Stomach (tissue), 9 donors: ENCODE results near the gene CLIC3. TPM values are rescaled to one million over a fixed set of nuclear protein-coding genes. Genes with fewer than 3 reads are reported as not detected.
A peak's percentile ranks its signal among the peaks of the same experiment; 100 is the strongest.

ENCODE experiments used
- DNase-seq, 2 donors: peaks; one replicate each; pipeline versions ENCODE4 v3.0.0 to v3.0.0-alpha.2; 2013 to 2019
- H3K27ac ChIP-seq, 5 donors: fragments of 200-600 bp in 4 of 5; sonication (generic) in 4 of 5; one replicate each; pipeline ENCODE4 v1.5.1; 2013 to 2019; ENCODE audit warnings: mild to moderate bottlenecking in 1 of 5, moderate library complexity in 1 of 5
- H3K27me3 ChIP-seq, 3 donors: fragments of 200-600 bp; sonication (generic); one replicate each; pipeline ENCODE4 v1.5.1; 2017 to 2019; ENCODE audit warnings: mixed run types in 1 of 3
- H3K36me3 ChIP-seq, 4 donors: fragments of 200-600 bp; sonication (generic); 1 replicate in 3 of 4; 2 replicates in 1 of 4; pipeline ENCODE4 v1.5.1; 2016 to 2019
- H3K4me1 ChIP-seq, 4 donors: fragments of 200-600 bp; sonication (generic); one replicate each; pipeline ENCODE4 v1.5.1; 2016 to 2019
- H3K4me3 ChIP-seq, 4 donors: fragments of 200-600 bp; sonication (generic) in 3 of 4; one replicate each; pipeline ENCODE4 v1.5.1; 2016 to 2019; ENCODE audit warnings: mild to moderate bottlenecking in 1 of 4
- H3K9me3 ChIP-seq, 4 donors: fragments of 200-600 bp; sonication (generic); one replicate each; pipeline ENCODE4 v1.5.1; 2016 to 2019
- CTCF ChIP-seq, 7 experiments: fragments of 450-650 bp in 4 of 7; fragments of 200-600 bp in 3 of 7; sonication (generic) in 3 of 7; IDR thresholded peaks; one replicate each; pipeline ENCODE4 v1.5.1; 2016 to 2019; ENCODE audit warnings: antibody characterized with exemption in 7 of 7, control low read depth in 2 of 7, mild to moderate bottlenecking in 1 of 7
- EP300 ChIP-seq: sonication (generic); formaldehyde crosslinking; IDR thresholded peaks from one replicate; pipeline ENCODE4 v1.6.1; 2017; ENCODE audit warnings: antibody characterized with exemption
- POLR2A ChIP-seq, 4 donors: fragments of 450-650 bp; IDR thresholded peaks; one replicate each; pipeline ENCODE4 v1.6.1; 2016; ENCODE audit warnings: antibody characterized with exemption in 4 of 4, control low read depth in 2 of 4, mild to moderate bottlenecking in 1 of 4, moderate library complexity in 1 of 4
- POLR2AphosphoS5 ChIP-seq, 3 donors: sonication (generic); formaldehyde crosslinking; IDR thresholded peaks; one replicate each; pipeline ENCODE4 v1.6.1; 2016; ENCODE audit warnings: antibody characterized with exemption in 3 of 3
- WGBS, 5 donors: extraction: QIAGEN DNeasy Blood & Tissue Kit in 3 of 5; methylation state at CpG; one replicate each; pipeline versions ENCODE4 v1.1.5 to v1.1.7; 2013 to 2018; 5-methylcytosine and 5-hydroxymethylcytosine counted together
- intact Hi-C: fragments of 100-400 bp; cut with DNase I; formaldehyde crosslinking; loops from one replicate; pipeline ENCODE4 v1.15.1; 2023; ENCODE audit warnings: low total_unique reads
- polyA plus RNA-seq, 3 donors: library from polyadenylated mRNA; stranded (reverse); fragments of 200-250 nt; gene quantifications; one replicate each; pipeline ENCODE4 v1.2.3, GENCODE V29; 2013
- total RNA-seq, 5 donors: library from RNA; depleted of rRNA; stranded (reverse); fragments of >200 nt; gene quantifications; one replicate each; pipeline versions ENCODE4 v1.1.0 to v1.2.3, GENCODE V29; 2014 to 2016
- donor health status: healthy with polysubstance abuse.
- donor health status: Bipolar disorder and iron deficiency.
- donor health status: healthy.

Gene CLIC3
- total and polyA plus RNA-seq, 8 donors = 3.3 to 70.9 (median 9.7) TPM; not detected in 4

- Histone ChIP-seq H3K4me3 (no peak overlapping the region), H3K27me3 (no peaks in the 10 kb centered on the region), H3K4me1 (peaks cover 44 to 73% (median 70%) of the 10 kb centered on the region in 4 donors), H3K36me3 (peaks cover 8 to 10% (median 10%) of the 10 kb centered on the region in 4 donors), H3K27ac (peak overlapping the region; percentile 4 to 42 (median 36)), H3K9me3 (no peaks in the 10 kb centered on the region)
- WGBS, 5 donors = 39 to 65% (median 45%) methylated on average over 19 to 26 of the region's 26 CpGs
- intact Hi-C loops = loop anchor here (10.0 kb wide), 1 partner anchor 92 kb away; the partner anchor contains the start of gene MAMDC4
- peak in 1 of 2 donors; percentile 27 for DNase-seq
- no peak for TF ChIP-seq CTCF (IDR thresholded peaks at IDR 0.05)
- TF ChIP-seq EP300 = no peak
- no peak for TF ChIP-seq POLR2AphosphoS5 (IDR thresholded peaks at IDR 0.05)
- no peak for TF ChIP-seq POLR2A (IDR thresholded peaks at IDR 0.05)
Measured at GRCh38 chr9:136947028-136947891, 49.1 kb downstream of the CLIC3 start.

- intact Hi-C loops = loop anchor here (10.0 kb wide), 1 partner anchor 92 kb away; the partner anchor contains the start of gene MAMDC4
- Histone ChIP-seq H3K9me3 (no peaks in the 10 kb centered on the region), H3K4me1 (peaks cover 44 to 75% (median 68%) of the 10 kb centered on the region in 4 donors), H3K27ac (peak overlapping the region in 1 of 5 donors; percentile 42), H3K27me3 (no peaks in the 10 kb centered on the region), H3K36me3 (peaks cover 16 to 18% (median 18%) of the 10 kb centered on the region in 4 donors), H3K4me3 (no peak overlapping the region)
- no peak for TF ChIP-seq POLR2AphosphoS5 (IDR thresholded peaks at IDR 0.05)
- TF ChIP-seq CTCF (IDR thresholded peaks at IDR 0.05) = no peak
- no peak for TF ChIP-seq EP300
- TF ChIP-seq POLR2A (IDR thresholded peaks at IDR 0.05) = no peak
- peak in 1 of 2 donors; percentile 35 for DNase-seq
- WGBS, 5 donors = 69 to 81% (median 73%) methylated on average over 19 to 27 of the region's 27 CpGs
Measured at GRCh38 chr9:136946228-136947027, 49.9 kb downstream of the CLIC3 start.

GRCh38 chr9:136945333-136946227, 50.8 kb downstream of the CLIC3 start:
- 81 to 87% (median 83%) methylated on average over 14 to 30 of the region's 30 CpGs for WGBS, 5 donors
- peaks cover 24 to 27% (median 27%) of the 10 kb centered on the region in 4 donors for H3K36me3 ChIP-seq
- H3K4me3 ChIP-seq = peak overlapping the region in 1 of 4 donors; percentile 99
- no peak overlapping the region for H3K27ac ChIP-seq
- intact Hi-C loops = loop anchor here (10.0 kb wide), 1 partner anchor 91 kb away; the partner anchor contains the start of gene MAMDC4
- H3K27me3 ChIP-seq = no peaks in the 10 kb centered on the region
- TF ChIP-seq EP300 (no peak), POLR2A (IDR thresholded peaks at IDR 0.05) (no peak), POLR2AphosphoS5 (IDR thresholded peaks at IDR 0.05) (no peak)
- H3K4me1 ChIP-seq = peaks cover 39 to 66% (median 63%) of the 10 kb centered on the region in 4 donors
- peak in 1 of 2 donors; percentile 35 for DNase-seq
- no peaks in the 10 kb centered on the region for H3K9me3 ChIP-seq

Other genes starting within 250 kb of the CLIC3 start
Only the 30 nearest of the 38 such genes appear.
- 100 to 1,000 TPM in 1 of 5 donors, 10 to 100 TPM in 4; 11.1 to 152 (median 64.5) TPM for gene TMEM141, start 205.2 kb downstream of the CLIC3 start, total RNA-seq
- gene TMEM141, start 205.2 kb downstream of the CLIC3 start, polyA plus RNA-seq = 100 to 1,000 TPM; 139 to 219 (median 195) TPM
- gene CCDC183, start 200.2 kb downstream of the CLIC3 start, total RNA-seq = 10 to 100 TPM in 1 of 5 donors, 1 to 10 TPM in 4; 1.2 to 53.0 (median 6.2) TPM
- gene CCDC183, start 200.2 kb downstream of the CLIC3 start, polyA plus RNA-seq = 1 to 10 TPM; 1.9 to 5.8 (median 3.5) TPM
- 100 to 1,000 TPM in 1 of 5 donors, 10 to 100 TPM in 4; 47.4 to 615 (median 65.1) TPM for gene RABL6, start 188.6 kb downstream of the CLIC3 start, total RNA-seq
- 10 to 100 TPM; 54.2 to 82.1 (median 56.0) TPM for gene RABL6, start 188.6 kb downstream of the CLIC3 start, polyA plus RNA-seq
- 10 to 100 TPM in 2 of 5 donors, 1 to 10 TPM in 3; 1.4 to 37.4 (median 9.3) TPM for gene AJM1, start 154.1 kb downstream of the CLIC3 start, total RNA-seq
- gene AJM1, start 154.1 kb downstream of the CLIC3 start, polyA plus RNA-seq = 1 to 10 TPM in 2 of 3 donors, under 1 TPM in 1; 0.46 to 3.3 (median 1.5) TPM
- 10 to 100 TPM; 31.5 to 45.5 (median 38.8) TPM for gene PHPT1, start 147.2 kb downstream of the CLIC3 start, total RNA-seq
- 100 to 1,000 TPM; 151 to 168 (median 156) TPM for gene PHPT1, start 147.2 kb downstream of the CLIC3 start, polyA plus RNA-seq
- gene MAMDC4, start 144.2 kb downstream of the CLIC3 start, total RNA-seq = 100 to 1,000 TPM in 1 of 5 donors, 1 to 10 TPM in 4; 1.8 to 317 (median 5.8) TPM
- 10 to 100 TPM in 1 of 3 donors, 1 to 10 TPM in 2; 1.1 to 11.2 (median 3.1) TPM for gene MAMDC4, start 144.2 kb downstream of the CLIC3 start, polyA plus RNA-seq
- 100 to 1,000 TPM; 132 to 229 (median 208) TPM for gene EDF1, start 130.3 kb downstream of the CLIC3 start, total RNA-seq
- 100 to 1,000 TPM; 572 to 798 (median 789) TPM for gene EDF1, start 130.3 kb downstream of the CLIC3 start, polyA plus RNA-seq
- 100 to 1,000 TPM in 1 of 5 donors, 10 to 100 TPM in 2, 1 to 10 TPM in 2; 5.5 to 248 (median 12.8) TPM for gene TRAF2, start 110.1 kb downstream of the CLIC3 start, total RNA-seq
- 10 to 100 TPM; 10.0 to 12.1 (median 11.3) TPM for gene TRAF2, start 110.1 kb downstream of the CLIC3 start, polyA plus RNA-seq
- 100 to 1,000 TPM in 4 of 5 donors, 10 to 100 TPM in 1; 47.7 to 435 (median 174) TPM for gene FBXW5, start 51.8 kb downstream of the CLIC3 start, total RNA-seq
- gene FBXW5, start 51.8 kb downstream of the CLIC3 start, polyA plus RNA-seq = 100 to 1,000 TPM in 2 of 3 donors, 10 to 100 TPM in 1; 91.0 to 109 (median 102) TPM
- not detected for gene C8G, start 51.3 kb downstream of the CLIC3 start, total RNA-seq
- 1 to 10 TPM in 2 of 3 donors, not detected in 1; 2.3 to 5.5 TPM for gene C8G, start 51.3 kb downstream of the CLIC3 start, polyA plus RNA-seq
- gene LCN12, start 44.3 kb downstream of the CLIC3 start, total RNA-seq = 1 to 10 TPM in 1 of 5 donors, under 1 TPM in 1, not detected in 3; 0.73 to 2.2 TPM
- 1 to 10 TPM; 2.3 to 6.3 (median 3.1) TPM for gene LCN12, start 44.3 kb downstream of the CLIC3 start, polyA plus RNA-seq
- gene PTGDS, start 19.1 kb downstream of the CLIC3 start, total RNA-seq = 10 to 100 TPM in 4 of 5 donors, 1 to 10 TPM in 1; 2.3 to 34.9 (median 30.4) TPM
- gene PTGDS, start 19.1 kb downstream of the CLIC3 start, polyA plus RNA-seq = 10 to 100 TPM; 18.6 to 64.4 (median 37.3) TPM
- gene LCNL1, start 13.6 kb downstream of the CLIC3 start, total RNA-seq = not detected
- gene LCNL1, start 13.6 kb downstream of the CLIC3 start, polyA plus RNA-seq = under 1 TPM in 2 of 3 donors, not detected in 1; 0.19 to 0.25 TPM
- 10 to 100 TPM; 11.9 to 93.6 (median 45.2) TPM for gene PAXX, start 4.1 kb downstream of the CLIC3 start, total RNA-seq
- 100 to 1,000 TPM; 158 to 206 (median 178) TPM for gene PAXX, start 4.1 kb downstream of the CLIC3 start, polyA plus RNA-seq
- 100 to 1,000 TPM in 1 of 5 donors, 10 to 100 TPM in 3, 1 to 10 TPM in 1; 7.3 to 385 (median 72.8) TPM for gene ABCA2, start 31.7 kb upstream of the CLIC3 start, total RNA-seq
- 10 to 100 TPM in 2 of 3 donors, 1 to 10 TPM in 1; 9.3 to 25.5 (median 24.4) TPM for gene ABCA2, start 31.7 kb upstream of the CLIC3 start, polyA plus RNA-seq
- 1 to 10 TPM in 1 of 5 donors, under 1 TPM in 1, not detected in 3; 0.37 to 3.9 TPM for gene FUT7, start 35.5 kb upstream of the CLIC3 start, total RNA-seq
- under 1 TPM in 2 of 3 donors, not detected in 1; 0.23 to 0.50 TPM for gene FUT7, start 35.5 kb upstream of the CLIC3 start, polyA plus RNA-seq
- gene NPDC1, start 49.6 kb upstream of the CLIC3 start, total RNA-seq = 100 to 1,000 TPM in 4 of 5 donors, 10 to 100 TPM in 1; 20.0 to 276 (median 189) TPM
- 100 to 1,000 TPM; 104 to 186 (median 115) TPM for gene NPDC1, start 49.6 kb upstream of the CLIC3 start, polyA plus RNA-seq
- 10 to 100 TPM in 1 of 5 donors, 1 to 10 TPM in 3, not detected in 1; 2.2 to 11.3 (median 6.7) TPM for gene ENTPD2, start 57.5 kb upstream of the CLIC3 start, total RNA-seq
- gene ENTPD2, start 57.5 kb upstream of the CLIC3 start, polyA plus RNA-seq = 1 to 10 TPM; 2.0 to 4.8 (median 2.9) TPM
- gene SAPCD2, start 74.0 kb upstream of the CLIC3 start, total RNA-seq = 10 to 100 TPM in 1 of 5 donors, 1 to 10 TPM in 3, not detected in 1; 2.9 to 84.9 (median 4.4) TPM
- 1 to 10 TPM; 1.7 to 5.0 (median 3.8) TPM for gene SAPCD2, start 74.0 kb upstream of the CLIC3 start, polyA plus RNA-seq
- gene UAP1L1, start 80.9 kb upstream of the CLIC3 start, total RNA-seq = 10 to 100 TPM in 3 of 5 donors, 1 to 10 TPM in 2; 4.6 to 95.6 (median 22.8) TPM
- gene UAP1L1, start 80.9 kb upstream of the CLIC3 start, polyA plus RNA-seq = 1 to 10 TPM; 4.1 to 7.4 (median 6.0) TPM
- 100 to 1,000 TPM in 1 of 5 donors, 10 to 100 TPM in 3, 1 to 10 TPM in 1; 4.7 to 167 (median 44.6) TPM for gene MAN1B1, start 90.4 kb upstream of the CLIC3 start, total RNA-seq
- gene MAN1B1, start 90.4 kb upstream of the CLIC3 start, polyA plus RNA-seq = 10 to 100 TPM; 22.8 to 52.6 (median 35.0) TPM
- 100 to 1,000 TPM in 3 of 5 donors, 10 to 100 TPM in 2; 25.9 to 251 (median 103) TPM for gene DPP7, start 118.2 kb upstream of the CLIC3 start, total RNA-seq
- gene DPP7, start 118.2 kb upstream of the CLIC3 start, polyA plus RNA-seq = 100 to 1,000 TPM; 325 to 346 (median 338) TPM
- gene GRIN1, start 142.6 kb upstream of the CLIC3 start, total RNA-seq = under 1 TPM in 1 of 5 donors, not detected in 4; 0.55 TPM
- under 1 TPM in 2 of 3 donors, not detected in 1; 0.25 to 0.31 TPM for gene GRIN1, start 142.6 kb upstream of the CLIC3 start, polyA plus RNA-seq
- gene LRRC26, start 173.5 kb upstream of the CLIC3 start, total RNA-seq = 100 to 1,000 TPM in 1 of 5 donors, 10 to 100 TPM in 1, 1 to 10 TPM in 1, not detected in 2; 2.6 to 440 (median 11.2) TPM
- gene LRRC26, start 173.5 kb upstream of the CLIC3 start, polyA plus RNA-seq = 1 to 10 TPM in 2 of 3 donors, under 1 TPM in 1; 1.00 to 7.7 (median 3.7) TPM
- not detected for gene TMEM210, start 175.5 kb upstream of the CLIC3 start, total RNA-seq
- not detected for gene TMEM210, start 175.5 kb upstream of the CLIC3 start, polyA plus RNA-seq
- 100 to 1,000 TPM in 1 of 5 donors, 10 to 100 TPM in 4; 35.8 to 147 (median 42.9) TPM for gene ANAPC2, start 192.0 kb upstream of the CLIC3 start, total RNA-seq
- gene ANAPC2, start 192.0 kb upstream of the CLIC3 start, polyA plus RNA-seq = 10 to 100 TPM; 26.1 to 45.0 (median 40.7) TPM
- gene SSNA1, start 192.1 kb upstream of the CLIC3 start, total RNA-seq = 100 to 1,000 TPM in 2 of 5 donors, 10 to 100 TPM in 3; 28.1 to 154 (median 81.4) TPM
- 100 to 1,000 TPM; 118 to 146 (median 135) TPM for gene SSNA1, start 192.1 kb upstream of the CLIC3 start, polyA plus RNA-seq
- gene TPRN, start 204.2 kb upstream of the CLIC3 start, total RNA-seq = 100 to 1,000 TPM in 1 of 5 donors, 10 to 100 TPM in 3, 1 to 10 TPM in 1; 8.8 to 161 (median 25.0) TPM
- 10 to 100 TPM; 23.5 to 36.9 (median 24.3) TPM for gene TPRN, start 204.2 kb upstream of the CLIC3 start, polyA plus RNA-seq
- 10 to 100 TPM; 20.6 to 33.5 (median 28.0) TPM for gene TMEM203, start 209.1 kb upstream of the CLIC3 start, total RNA-seq
- 10 to 100 TPM; 29.3 to 37.0 (median 35.6) TPM for gene TMEM203, start 209.1 kb upstream of the CLIC3 start, polyA plus RNA-seq
- 100 to 1,000 TPM in 1 of 5 donors, 10 to 100 TPM in 2, 1 to 10 TPM in 1, under 1 TPM in 1; 0.89 to 105 (median 15.5) TPM for gene NDOR1, start 209.1 kb upstream of the CLIC3 start, total RNA-seq
- 1 to 10 TPM; 4.6 to 9.5 (median 6.4) TPM for gene NDOR1, start 209.1 kb upstream of the CLIC3 start, polyA plus RNA-seq